K562 (cell line): ENCODE results near the gene GPALPP1. TPM values are rescaled to one million over a fixed set of nuclear protein-coding genes. Genes with fewer than 3 reads are reported as not detected.

ENCODE experiments used
- JUNB ChIP-seq: fragments of 450-650 bp; formaldehyde crosslinking; conservative IDR thresholded peaks from 2 replicates; pipeline ENCODE4 v1.4.0; 2020; ENCODE audit warnings: mild to moderate bottlenecking
- SMARCE1 ChIP-seq: fragments of 450-650 bp; IDR thresholded peaks from 2 replicates; pipeline ENCODE4 v1.7.1; 2016; ENCODE audit warnings: mild to moderate bottlenecking
- TAF1 ChIP-seq: IDR thresholded peaks from 2 replicates; pipeline ENCODE4 v1.6.1; 2011; ENCODE audit warnings: mild to moderate bottlenecking, low read length, moderate library complexity; ENCODE audit not compliant: insufficient read depth, control insufficient read depth, severe bottlenecking; ENCODE audit errors: extremely low read depth
- TAF9B ChIP-seq: fragments of 450-650 bp; IDR thresholded peaks from 2 replicates; pipeline ENCODE4 v1.6.1; 2018; ENCODE audit warnings: mild to moderate bottlenecking; ENCODE audit not compliant: partially characterized antibody
- ZFX ChIP-seq: sonication (generic); formaldehyde crosslinking; IDR thresholded peaks from 2 replicates; pipeline ENCODE4 v1.8.0; 2022; ENCODE audit warnings: mild to moderate bottlenecking, missing genetic modification reagents, moderate library complexity
- ZNF140 ChIP-seq: fragments of 250-450 bp; sonication (Bioruptor Pico); IDR thresholded peaks from 2 replicates; pipeline ENCODE4 v1.8.0; 2021; ENCODE audit warnings: moderate library complexity, mild to moderate bottlenecking, inconsistent platforms
- ZNF263 ChIP-seq: sonication (generic); formaldehyde crosslinking; IDR thresholded peaks from 2 replicates; pipeline ENCODE4 v1.8.0; 2022; ENCODE audit warnings: mild to moderate bottlenecking, missing genetic modification reagents, borderline replicate concordance
- ZNF644 ChIP-seq: fragments of 200-800 bp; sonication (Bioruptor generic); IDR thresholded peaks from 2 replicates; pipeline ENCODE4 v1.6.1; 2016; ENCODE audit warnings: low read depth, missing genetic modification characterization, missing compliant biosample characterization
- polyA plus RNA-seq, 8 experiments: library from polyadenylated mRNA; depleted of rRNA in 4 of 8; stranded (reverse) in 5 of 8; unstranded in 3 of 8; fragments of >200 nt; fragmentation: Nextera tagmentation in 2 of 8; fragmentation: Illumina TruSeq in 1 of 8; extraction: Ambion mirVana in 2 of 8; extraction: Trizol in 1 of 8; gene quantifications; 2 replicates each; pipeline versions ENCODE4 v1.2.1 to v1.2.3, GENCODE V29; 2011 to 2014; ENCODE audit warnings: inconsistent platforms in 1 of 8, missing spikeins in 1 of 8
- total RNA-seq, 7 experiments: library from RNA; depleted of rRNA in 6 of 7; stranded (reverse); fragments of >200 nt in 6 of 7; fragmentation: Illumina TruSeq in 2 of 7; extraction: Trizol in 2 of 7; gene quantifications; 2 replicates each; pipeline versions ENCODE4 v1.2.1 to v1.2.3, GENCODE V29; 2011 to 2021; ENCODE audit warnings: low replicate concordance in 1 of 7
- TF ChIP-seq, protein P1 (sequence below): fragments of 450-650 bp; IDR thresholded peaks from 2 replicates; pipeline ENCODE4 v1.6.1; 2016; ENCODE audit warnings: antibody characterized with exemption

GPALPP1 gene
- total and polyA plus RNA-seq, 9 of the 15 experiments (the other 6 are each of a cell fraction or from before 2014, with no cell fraction given) = 8.1 to 22.3 (median 18.5) TPM

DNA sequence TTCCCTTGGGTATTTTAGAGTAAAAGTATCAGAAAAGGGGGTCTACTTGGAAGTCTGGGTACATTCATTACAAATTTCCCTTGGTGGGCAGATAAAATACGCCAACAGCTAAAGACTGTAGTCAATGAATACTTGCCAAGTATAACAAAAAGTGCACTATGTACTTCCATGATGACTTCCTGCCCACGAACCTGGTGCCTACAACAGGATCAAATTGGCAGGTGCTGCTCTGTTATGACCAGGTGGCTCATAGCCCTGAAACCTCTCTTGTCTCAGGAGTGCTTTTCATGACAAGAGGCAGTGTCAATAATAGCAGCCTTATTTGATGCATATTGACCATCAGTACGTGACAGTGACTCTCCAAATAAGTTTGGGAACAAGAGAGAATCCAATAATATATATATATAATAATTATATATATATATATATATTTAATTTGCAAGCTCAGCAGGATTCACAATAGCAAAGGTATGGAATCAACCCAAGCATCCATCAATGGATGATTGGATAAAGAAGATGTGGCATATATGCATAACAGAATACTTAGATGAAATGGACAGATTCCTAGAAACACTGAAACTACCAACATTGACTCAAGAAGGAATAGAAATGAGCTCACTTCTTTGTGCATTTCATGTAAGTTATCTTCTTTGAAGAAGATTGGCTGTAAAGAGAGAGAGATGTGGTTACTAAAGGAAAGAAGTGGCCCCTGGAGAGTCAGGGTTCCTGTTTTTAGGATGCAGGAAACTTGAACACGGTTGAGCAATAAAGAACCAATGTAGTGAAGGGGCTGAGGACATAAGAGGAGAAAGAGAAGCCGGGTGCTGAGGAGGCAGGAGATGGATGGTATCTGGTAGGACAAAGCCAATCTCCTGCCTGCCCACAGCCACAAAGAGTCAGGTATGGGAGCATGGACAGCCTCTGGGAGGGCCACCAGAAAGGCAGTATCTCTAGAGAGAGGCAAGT, 79.0 kb downstream of the GPALPP1 start (continued):
- TF ChIP-seq ZNF644 (tag) (no peak), SMARCE1 (no peak), JUNB (CRISPR knock-in tag) (no peak), ZFX (CRISPR knock-in tag) (no peak), TAF9B (no peak), ZNF263 (CRISPR knock-in tag) (no peak), ZNF140 (CRISPR knock-in tag) (no peak), TAF1 (no peak)
- TF ChIP-seq, protein P1, sequence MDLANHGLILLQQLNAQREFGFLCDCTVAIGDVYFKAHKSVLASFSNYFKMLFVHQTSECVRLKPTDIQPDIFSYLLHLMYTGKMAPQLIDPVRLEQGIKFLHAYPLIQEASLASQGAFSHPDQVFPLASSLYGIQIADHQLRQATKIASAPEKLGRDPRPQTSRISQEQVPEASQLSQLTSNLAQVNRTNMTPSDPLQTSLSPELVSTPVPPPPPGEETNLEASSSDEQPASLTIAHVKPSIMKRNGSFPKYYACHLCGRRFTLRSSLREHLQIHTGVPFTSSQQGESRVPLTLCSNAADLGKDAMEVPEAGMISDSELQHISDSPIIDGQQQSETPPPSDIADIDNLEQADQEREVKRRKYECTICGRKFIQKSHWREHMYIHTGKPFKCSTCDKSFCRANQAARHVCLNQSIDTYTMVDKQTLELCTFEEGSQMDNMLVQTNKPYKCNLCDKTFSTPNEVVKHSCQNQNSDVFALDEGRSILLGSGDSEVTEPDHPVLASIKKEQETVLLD = no peak
- TF ChIP-seq, all 486 proteins: peak for 0
